Measurements from ENCODE around the gene CCS. TPM values are rescaled to one million over a fixed set of nuclear protein-coding genes. Genes with fewer than 3 reads are reported as not detected.
"Not testable (repeated sequence)": the region's sequence is repeated elsewhere in the genome, so short reads cannot be mapped to it uniquely, and the experiment has no call there.

The CCS gene
- total RNA-seq, 1 donor from 2014 or later, result 34.8 TPM

DNA sequence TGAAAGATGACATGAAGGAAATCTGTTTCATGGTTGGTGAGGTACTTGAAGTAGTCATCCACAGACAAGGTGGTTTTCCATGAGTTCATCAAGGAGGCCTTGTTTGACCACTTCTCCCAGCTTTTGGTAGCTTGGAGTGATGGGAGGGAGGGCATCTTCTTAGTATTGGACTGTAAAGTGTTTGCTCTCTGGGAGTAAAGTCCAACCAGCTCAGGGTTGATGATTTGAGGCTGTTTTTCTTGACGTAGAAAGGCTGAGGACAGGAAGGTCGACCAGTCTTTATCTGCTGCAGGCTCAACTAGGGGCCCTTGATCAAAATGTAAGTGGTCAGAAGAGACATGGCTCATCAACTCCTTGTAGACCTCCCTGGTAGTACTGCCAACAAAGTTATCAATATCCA is 1.8 kb upstream of the CCS start:
- DNase-seq (ENCODE audit: low spot score), result no peak

DNA sequence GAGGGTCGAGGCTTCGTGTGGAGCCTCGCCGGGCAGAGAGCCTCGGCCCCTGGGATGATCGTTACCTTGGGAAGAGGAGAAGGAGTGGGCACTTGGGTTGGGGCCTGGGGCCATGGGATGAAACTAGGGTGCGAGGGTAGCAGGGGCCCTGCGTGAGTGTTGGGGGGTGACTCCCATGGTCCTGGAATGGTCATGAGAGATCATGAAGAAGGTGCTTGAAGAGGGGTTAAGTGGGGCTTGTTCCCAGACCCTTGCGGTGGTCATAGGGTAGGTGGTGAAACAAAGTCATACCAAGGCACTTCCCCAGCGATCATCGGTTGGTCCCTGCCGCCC is 284 bp downstream of the CCS start:
- no peak for DNase-seq (ENCODE audit: low spot score)

DNA sequence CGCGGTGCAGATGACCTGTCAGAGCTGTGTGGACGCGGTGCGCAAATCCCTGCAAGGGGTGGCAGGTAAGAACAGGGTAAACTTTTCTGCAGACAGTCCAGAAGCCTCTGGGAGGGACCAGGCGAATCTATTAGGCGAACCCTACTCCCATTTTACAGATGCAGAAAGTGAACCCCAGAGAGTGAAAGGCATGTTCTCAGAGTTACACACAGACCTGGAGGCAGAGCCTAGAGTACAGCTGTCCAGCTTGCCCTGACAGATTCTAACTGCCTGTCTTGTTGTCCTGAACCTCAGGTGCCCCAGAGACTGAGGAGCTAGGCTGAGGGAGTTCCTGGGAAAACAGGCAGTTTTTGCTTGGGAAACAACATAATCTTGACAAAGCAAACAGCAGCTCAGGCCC is 665 bp downstream of the CCS start:
- no peak for DNase-seq (ENCODE audit: low spot score)

DNA sequence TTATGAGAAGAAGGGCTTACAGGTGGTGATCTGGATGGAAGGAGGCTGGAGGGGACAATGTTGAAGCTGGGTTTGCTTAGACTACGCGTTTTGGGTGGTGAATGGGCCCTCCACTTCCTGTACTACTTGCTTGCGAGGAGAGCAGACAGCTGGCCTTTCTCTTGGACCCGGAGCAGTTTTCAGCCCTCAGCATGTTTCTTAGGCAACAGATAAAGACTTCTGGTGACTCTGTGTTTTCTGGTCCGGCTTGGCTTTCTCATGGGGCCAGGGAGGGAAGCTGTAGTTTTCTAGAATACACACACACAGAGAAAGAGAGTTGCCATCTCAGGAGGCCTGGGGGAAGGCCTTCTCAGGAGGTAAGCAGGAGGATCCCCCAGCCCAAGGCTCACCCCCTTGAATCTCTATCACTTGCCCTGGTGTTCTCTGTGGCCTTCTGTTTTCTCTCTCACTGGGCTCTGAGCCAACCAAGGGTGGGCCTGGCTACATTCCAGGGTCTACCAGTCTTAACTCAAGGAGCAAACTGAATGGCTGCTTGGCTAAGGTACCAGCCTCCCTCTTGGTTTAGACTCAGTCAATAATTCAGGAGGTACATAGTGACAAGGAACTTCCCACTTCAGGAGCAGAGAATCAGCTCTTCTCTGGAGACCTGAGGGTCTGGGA is 2.4 kb downstream of the CCS start:
- DNase-seq (ENCODE audit: low spot score), result no peak

DNA sequence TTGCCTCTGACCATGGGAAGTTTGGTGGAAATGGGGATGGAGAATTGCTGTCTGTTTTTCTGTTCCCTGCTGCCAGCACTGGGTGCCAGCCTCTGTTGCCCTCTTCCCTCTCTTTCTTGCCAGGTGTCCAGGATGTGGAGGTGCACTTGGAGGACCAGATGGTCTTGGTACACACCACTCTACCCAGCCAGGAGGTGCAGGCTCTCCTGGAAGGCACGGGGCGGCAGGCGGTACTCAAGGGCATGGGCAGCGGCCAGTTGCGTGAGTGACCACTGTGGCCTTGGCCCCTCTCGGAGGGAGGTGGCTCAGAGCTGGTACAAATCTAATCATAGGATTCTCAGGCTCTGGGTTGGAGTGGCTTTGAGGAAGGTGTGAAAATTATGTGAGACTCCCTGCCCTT is 6.0 kb downstream of the CCS start:
- no peak for DNase-seq (ENCODE audit: low spot score)

DNA sequence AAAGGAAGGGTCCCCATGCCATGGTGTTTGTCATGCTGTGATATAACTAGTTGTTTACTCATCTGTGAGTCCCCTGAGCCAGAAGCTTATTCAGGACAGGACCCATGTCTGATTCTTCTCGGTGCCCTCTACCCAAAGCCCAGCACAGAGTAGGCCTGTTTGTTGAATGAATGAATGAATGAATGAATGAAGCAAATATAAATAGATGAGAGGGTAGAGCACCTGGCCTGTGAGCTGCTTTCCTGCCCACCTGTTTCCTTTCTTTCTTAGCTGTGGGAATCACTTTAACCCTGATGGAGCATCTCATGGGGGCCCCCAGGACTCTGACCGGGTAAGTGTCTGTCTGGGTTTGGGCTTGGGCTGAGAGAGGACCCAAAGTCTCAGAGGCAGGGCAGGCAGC is 7.2 kb downstream of the CCS start:
- no peak for DNase-seq (ENCODE audit: low spot score)

DNA sequence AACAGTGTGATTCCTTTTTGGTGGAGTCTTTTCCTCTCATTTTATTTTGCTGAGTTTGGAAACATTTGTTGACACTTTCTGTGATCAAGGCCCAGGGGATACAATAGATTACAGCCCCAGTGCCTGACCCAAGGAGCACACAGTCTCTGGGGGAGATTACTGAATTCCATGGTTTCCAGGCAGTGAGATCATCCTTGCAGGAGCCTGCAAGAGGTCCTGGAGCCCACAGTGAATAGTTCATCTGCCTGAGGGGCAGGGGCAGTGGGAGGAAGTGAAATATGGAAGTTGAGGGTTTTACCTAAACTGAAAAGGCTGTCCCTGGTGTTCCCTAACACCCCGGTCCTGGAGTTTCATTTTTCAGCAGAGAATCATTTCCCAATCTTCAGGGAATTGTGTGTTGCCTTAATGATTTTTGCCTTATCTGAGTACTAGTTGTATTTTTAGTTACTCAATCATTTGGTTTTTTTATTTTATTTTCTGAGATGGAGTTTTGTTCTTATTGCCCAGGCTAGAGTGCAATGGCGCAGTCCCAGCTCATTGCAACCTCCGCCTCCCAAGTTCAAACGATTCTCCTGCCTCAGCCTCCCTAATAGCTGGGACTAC is 7.7 kb downstream of the CCS start:
- DNase-seq (ENCODE audit: low spot score), result no peak

DNA sequence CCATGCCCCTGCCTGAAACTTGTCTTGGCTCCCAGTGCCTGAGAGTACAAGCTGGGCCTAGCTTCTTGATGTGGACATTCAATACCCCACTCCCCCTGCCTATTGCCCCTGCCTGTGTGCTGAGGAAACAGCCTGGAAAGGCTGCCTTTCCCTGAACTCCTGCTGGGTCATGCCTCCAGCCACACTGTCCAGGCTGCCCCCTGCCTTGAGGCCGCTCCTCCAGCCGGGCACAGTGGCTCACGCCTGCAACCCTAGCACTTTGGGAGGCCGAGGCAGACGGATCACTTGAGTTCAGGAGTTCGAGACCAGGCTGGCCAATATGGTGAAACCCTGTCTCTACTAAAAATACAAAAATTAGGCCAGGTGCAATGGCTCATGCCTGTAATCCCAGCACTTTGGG is 10.1 kb downstream of the CCS start:
- no peak for DNase-seq (ENCODE audit: low spot score)

DNA sequence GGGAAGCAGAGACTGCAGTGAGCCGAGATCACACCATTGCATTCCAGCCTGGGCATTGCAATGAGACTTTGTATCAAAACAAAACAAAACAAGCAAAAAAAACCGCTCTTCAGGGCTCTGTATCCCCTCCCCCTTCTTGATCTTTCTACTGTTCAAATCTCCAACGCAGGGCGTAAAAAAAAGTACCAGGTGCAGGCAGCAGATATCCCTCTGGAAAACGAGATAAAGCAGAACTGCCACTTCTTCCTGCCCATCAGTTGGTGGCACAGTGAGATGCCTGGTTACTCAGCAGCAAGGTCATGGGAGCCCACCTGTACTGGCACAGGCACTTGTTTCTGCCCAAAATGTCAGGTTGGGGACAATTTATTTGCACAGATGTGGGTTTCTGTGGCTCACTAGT is 11.2 kb downstream of the CCS start:
- no peak for DNase-seq (ENCODE audit: low spot score)

DNA sequence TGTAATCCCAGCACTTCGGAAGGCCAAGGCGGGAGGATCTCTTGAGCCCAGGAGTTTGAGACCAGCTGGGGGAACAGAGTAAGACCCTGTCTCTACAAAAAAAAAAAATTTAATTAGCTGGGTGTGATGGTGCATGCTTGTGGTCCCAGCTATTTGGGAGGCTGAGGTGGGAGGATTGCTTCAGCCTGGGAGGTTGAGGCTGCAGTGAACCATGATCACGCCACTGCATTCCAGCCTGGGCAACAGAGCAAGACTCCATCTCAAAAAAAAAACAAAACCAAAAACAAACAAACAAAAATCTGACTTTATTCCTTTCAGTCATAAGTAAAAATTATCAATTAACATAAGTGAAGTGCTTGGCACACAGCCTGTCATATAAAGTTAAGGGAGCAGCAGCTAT is 13.6 kb downstream of the CCS start:
- DNase-seq (ENCODE audit: low spot score), result not testable (repeated sequence)

DNA sequence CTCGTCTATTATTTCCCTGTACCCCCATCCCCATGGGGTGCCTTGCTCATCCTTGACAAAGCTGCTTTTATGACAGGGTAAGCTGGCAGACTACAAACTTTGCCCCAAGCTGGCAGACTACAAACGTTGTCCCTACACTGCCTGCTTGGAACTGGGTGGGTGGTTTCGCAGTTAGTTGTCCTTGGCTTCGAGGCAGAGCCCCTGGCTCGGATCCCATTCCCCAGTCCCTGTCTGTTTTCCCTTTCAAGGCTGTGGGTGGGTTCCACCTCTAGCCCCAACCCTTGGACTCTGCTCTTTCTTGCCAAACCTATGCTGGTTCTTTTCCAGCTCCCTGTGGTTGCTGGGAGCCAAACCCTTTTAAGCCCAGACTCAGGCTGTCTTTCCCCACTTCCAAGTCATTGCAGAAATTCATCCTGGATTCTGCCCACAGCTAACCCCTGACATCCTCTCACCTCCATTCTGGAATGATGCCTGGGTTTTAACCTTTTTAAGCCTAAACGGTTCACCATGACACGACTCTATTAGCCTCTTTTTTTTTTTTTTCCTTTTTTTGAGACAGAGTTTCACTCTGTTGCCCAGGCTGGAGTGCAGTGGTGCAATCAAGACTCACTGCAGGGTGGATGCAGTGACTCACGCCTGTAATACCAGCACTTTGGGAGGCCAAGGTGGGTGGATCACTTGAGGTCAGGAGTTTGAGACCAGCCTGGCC is 14.3 kb downstream of the CCS start:
- DNase-seq (ENCODE audit: low spot score), result peak; percentile 88

DNA sequence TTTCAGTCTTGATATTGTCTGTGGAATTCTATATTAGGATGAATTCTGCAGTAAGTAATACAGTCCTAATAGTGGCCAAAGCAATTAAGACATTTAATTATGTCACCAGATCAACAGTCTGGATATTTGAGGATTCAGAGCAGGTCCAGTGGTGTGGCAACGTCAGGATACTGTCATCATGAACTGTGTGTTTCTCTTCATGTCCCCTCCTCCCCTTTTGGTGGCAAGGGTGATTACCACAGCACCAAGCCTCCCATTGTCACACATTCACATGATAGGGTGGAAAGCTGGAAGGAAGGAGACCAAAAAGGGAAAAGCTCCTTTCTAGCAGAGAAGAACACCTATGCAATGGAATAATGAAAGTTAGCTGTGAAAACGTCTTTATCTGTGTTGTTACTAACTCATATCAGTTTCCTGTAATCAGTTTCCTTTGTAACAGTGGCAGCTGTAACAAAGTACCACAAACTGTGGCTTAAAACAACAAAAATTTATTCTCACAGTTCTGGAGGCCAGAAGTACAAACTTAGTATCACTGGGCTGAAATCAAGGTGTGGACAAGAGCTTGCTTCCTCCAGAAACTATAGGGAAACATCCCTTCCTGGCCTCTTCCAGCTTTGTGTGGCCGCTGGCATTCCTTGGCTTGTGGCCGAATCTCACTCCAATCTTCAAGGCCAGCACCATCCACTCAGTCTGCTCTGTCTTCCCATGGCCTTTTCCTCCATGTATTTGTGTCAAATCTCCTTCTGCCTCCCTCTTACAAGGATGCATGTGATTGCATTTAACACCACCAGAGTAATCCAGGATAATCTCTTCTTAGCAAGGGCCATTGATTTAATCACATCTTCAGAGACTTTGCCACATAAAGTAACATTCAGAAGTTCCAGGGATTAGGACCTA is 17.0 kb downstream of the CCS start:
- no peak for DNase-seq (ENCODE audit: low spot score)

DNA sequence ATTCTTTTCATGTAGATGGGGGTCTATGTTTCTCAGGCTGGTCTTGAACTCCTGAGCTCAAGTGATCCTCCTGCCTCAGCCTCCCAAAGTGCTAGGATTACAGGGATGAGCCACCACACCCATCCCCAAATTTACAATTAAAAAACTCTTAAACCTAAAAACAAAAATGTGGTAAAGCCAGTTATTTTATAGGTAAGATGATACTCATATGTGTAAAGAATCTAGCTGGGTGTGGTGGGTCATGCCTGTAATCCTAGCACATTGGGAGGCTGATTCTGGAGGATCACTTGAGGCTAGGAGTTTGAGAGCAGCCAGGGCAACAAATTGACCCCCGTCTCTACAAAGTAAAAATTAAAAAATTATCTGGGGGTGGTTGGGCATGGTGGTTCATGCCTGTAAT is 19.5 kb downstream of the CCS start:
- DNase-seq (ENCODE audit: low spot score), result no peak

DNA sequence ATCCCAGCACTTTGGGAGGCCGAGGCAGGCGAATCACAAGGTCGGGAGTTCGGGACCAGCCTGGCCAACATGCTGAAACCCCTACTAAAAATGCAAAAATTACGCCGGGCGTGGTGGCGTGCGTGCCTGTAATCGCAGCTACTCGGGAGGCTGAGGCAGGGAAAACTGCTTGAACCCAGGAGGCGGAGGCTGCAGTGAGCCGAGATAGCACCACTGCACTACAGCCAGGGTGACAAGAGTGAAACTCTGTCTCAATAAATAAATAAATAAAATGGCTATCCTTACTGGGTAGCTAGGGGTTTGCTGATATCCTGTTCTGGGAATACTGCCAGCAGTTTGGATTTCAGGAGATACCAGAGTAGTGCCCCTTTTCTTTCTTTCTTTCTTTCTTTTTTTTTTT is 21.1 kb downstream of the CCS start:
- no peak for DNase-seq (ENCODE audit: low spot score)

DNA sequence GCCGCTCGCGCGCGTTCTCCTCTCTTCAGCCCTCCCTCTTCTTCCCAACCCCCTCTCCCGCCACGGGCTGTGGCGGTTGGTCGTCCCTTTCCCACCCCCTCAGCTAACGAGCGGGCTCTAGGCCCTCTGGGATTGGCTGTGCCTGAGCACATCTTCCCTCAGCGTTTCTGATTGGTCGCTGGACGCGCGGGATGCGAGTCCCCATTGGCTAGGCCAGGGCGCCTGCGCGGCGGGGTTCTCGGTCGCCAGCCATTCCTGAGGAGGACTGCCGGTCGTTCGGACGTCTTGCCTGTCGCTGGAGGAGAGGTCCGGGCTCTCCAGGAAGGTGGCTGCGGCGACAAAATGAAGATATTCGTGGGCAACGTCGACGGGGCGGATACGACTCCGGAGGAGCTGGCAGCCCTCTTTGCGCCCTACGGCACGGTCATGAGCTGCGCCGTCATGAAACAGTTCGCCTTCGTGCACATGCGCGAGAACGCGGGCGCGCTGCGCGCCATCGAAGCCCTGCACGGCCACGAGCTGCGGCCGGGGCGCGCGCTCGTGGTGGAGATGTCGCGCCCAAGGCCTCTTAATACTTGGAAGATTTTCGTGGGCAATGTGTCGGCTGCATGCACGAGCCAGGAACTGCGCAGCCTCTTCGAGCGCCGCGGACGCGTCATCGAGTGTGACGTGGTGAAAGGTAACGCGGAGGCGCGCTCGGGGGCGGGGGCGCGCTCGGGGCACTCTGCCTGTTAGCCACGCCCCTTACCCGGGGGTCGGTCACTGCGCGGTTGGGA is 23.6 kb downstream of the CCS start, which contains the start of gene RBM14:
RBM14 (plus strand) TSS at position 252 of the 776 bp plus-strand sequence; CDS start at position 343, 91 bp downstream.
- peak; percentile 99 for DNase-seq (ENCODE audit: low spot score)

DNA sequence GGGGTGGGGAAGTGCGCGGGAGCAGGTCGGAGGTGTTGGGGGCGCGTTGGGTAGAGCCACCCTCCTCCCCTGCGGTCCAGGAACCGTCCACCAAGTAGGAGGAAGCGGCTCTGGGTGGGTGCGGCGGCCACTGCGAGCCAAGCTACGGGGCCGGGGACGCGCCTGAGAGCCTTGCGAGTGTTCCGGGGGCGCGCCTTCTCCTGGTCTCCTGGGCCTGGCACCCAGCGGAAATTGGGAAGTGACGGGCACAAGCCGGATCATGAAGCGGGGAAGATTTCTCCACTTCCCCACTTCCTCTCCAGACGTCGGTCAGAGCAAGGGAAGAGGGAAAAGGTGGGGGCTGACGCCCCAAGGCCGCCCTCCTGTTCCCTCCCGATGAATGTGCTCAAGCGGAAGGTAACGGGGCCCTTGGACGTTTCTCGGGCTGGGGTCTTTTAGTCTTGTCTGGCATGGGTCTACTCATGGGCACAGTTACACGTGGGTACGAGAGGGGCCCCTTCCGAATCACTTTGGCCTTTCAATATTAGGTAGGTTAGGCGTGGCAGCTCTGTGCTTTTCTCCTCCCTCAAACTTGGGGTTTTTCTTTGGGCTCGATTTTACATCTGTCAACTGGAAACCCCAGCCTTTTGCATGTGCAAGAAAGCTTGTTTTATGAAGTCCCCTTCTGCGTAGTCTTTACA is 24.3 kb downstream of the CCS start:
- no peak for DNase-seq (ENCODE audit: low spot score)

DNA sequence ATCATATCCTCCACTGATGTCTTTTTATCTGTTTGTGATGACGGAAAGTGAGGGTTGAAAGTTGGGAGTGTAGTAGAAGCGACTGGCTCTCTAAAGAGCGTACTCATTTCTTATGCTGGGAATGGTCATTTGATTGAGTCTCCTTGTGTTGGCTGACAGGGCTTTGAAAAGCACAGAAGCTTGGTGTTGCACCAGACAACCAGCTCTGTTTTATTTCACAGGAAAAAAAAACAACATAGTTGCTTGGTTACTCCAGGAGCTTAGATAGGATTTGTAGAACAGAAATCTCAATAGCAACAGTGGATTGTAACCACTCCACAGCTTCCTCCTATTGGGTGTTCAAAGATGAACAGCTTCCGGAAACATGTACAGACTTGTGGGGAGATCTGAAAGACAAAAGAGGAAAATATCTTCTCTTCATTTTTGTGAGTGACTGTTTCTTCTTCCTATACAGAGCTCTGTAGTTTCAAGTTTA is 26.1 kb downstream of the CCS start:
- DNase-seq (ENCODE audit: low spot score), result no peak

DNA sequence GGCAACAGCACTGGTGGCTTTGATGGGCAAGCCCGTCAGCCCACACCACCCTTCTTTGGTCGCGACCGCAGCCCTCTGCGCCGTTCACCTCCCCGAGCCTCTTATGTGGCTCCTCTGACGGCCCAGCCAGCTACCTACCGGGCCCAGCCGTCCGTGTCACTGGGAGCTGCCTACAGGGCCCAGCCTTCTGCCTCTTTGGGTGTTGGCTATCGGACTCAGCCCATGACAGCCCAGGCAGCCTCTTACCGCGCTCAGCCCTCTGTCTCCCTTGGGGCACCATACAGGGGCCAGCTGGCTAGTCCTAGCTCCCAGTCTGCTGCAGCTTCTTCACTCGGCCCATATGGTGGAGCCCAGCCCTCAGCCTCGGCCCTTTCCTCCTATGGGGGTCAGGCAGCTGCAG is 31.5 kb downstream of the CCS start:
- DNase-seq (ENCODE audit: low spot score), result no peak

DNA sequence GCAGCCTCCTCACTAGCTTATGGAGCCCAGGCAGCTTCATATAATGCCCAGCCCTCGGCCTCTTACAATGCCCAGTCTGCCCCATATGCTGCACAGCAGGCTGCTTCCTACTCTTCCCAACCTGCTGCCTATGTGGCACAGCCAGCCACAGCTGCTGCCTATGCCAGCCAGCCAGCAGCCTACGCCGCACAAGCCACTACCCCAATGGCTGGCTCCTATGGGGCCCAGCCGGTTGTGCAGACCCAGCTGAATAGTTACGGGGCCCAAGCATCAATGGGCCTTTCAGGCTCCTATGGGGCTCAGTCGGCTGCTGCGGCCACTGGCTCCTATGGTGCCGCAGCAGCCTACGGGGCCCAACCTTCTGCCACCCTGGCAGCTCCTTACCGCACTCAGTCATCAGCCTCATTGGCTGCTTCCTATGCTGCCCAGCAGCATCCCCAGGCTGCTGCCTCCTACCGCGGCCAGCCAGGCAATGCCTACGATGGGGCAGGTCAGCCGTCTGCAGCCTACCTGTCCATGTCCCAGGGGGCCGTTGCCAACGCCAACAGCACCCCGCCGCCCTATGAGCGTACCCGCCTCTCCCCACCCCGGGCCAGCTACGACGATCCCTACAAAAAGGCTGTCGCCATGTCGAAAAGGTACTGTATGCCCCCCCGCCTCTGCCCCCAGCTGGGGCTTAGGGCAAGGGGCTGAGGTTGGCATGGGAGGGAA is 32.2 kb downstream of the CCS start:
- no peak for DNase-seq (ENCODE audit: low spot score)

DNA sequence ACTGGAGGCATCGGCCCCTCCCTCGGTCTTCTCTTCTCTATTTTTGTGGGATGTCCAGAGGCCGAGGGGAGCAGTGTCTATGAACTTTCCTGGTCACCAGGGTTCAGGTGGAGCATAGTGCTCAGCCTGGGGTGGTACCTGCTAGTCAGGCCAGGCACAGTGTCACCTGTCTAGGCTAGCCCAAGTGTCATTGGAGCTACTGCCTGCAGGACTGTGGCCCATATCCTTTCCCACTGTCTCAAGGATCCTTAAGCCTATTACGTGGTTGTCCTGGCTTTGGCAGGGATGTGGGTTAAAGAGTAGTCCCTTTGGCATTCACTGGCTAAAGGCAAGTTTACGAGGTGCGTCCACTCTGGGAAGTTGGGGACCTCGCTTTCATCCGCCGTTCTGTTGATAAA is 32.8 kb downstream of the CCS start:
- DNase-seq (ENCODE audit: low spot score), result no peak

Measured in ureter (tissue), 1 donor.